Activated CD8-positive, alpha-beta memory T cell treated with anti-CD3 and anti-CD28 coated beads for 4 hours (primary cell): ENCODE measurements around the gene DTNBP1.

ENCODE experiments used
- DNase-seq, 2 donors: peaks; one replicate each; pipeline ENCODE4 v3.0.0-alpha.2; 2020; ENCODE audit warnings: low read depth in 2 of 2

DTNBP1 gene

GRCh38 chr6:15623276-15624116, 39.3 kb downstream of the DTNBP1 start:
- no peak for DNase-seq

- no peak for DNase-seq
These were observed 40.6 kb downstream of the DTNBP1 start for GRCh38 chr6:15622045-15622740.

GRCh38 chr6:15621203-15622044, 41.4 kb downstream of the DTNBP1 start:
- DNase-seq: no peak

GRCh38 chr6:15620611-15621010, 42.2 kb downstream of the DTNBP1 start:
- DNase-seq: no peak

- DNase-seq: no peak
These were observed 43.5 kb downstream of the DTNBP1 start for GRCh38 chr6:15619330-15619729.

- no peak for DNase-seq
These were observed 44.1 kb downstream of the DTNBP1 start for GRCh38 chr6:15618685-15619084.

- no peak for DNase-seq
These were observed 46.6 kb downstream of the DTNBP1 start for GRCh38 chr6:15616261-15616660.

GRCh38 chr6:15615802-15616201, 47.0 kb downstream of the DTNBP1 start:
- no peak for DNase-seq

- DNase-seq: no peak
These were observed 48.6 kb downstream of the DTNBP1 start for GRCh38 chr6:15614277-15614676.

- no peak for DNase-seq
These were observed 54.4 kb downstream of the DTNBP1 start for GRCh38 chr6:15608396-15608795.

- DNase-seq: no peak
These were observed 55.2 kb downstream of the DTNBP1 start for GRCh38 chr6:15607603-15608002.

GRCh38 chr6:15606347-15606746, 56.5 kb downstream of the DTNBP1 start:
- DNase-seq: no peak

GRCh38 chr6:15604843-15605242, 58.0 kb downstream of the DTNBP1 start:
- DNase-seq: no peak

- no peak for DNase-seq
These were observed 60.7 kb downstream of the DTNBP1 start for GRCh38 chr6:15602154-15602553.

GRCh38 chr6:15598273-15598798, 64.5 kb downstream of the DTNBP1 start:
- DNase-seq: no peak

GRCh38 chr6:15596186-15596896, 66.5 kb downstream of the DTNBP1 start:
- DNase-seq: no peak

- no peak for DNase-seq
These were observed 67.2 kb downstream of the DTNBP1 start for GRCh38 chr6:15595461-15596173.

GRCh38 chr6:15594512-15595259, 68.1 kb downstream of the DTNBP1 start:
- DNase-seq: no peak

GRCh38 chr6:15593798-15594197, 69.0 kb downstream of the DTNBP1 start:
- no peak for DNase-seq

- DNase-seq: no peak
These were observed 70.2 kb downstream of the DTNBP1 start for GRCh38 chr6:15592610-15593009.
